EH (cell line): Measurements from ENCODE around the gene MPRIP.

ENCODE experiments used
- DNase-seq: peaks from one replicate; pipeline ENCODE4 v3.0.0-alpha.2; 2015; ENCODE audit warnings: low read depth

Gene MPRIP

DNA sequence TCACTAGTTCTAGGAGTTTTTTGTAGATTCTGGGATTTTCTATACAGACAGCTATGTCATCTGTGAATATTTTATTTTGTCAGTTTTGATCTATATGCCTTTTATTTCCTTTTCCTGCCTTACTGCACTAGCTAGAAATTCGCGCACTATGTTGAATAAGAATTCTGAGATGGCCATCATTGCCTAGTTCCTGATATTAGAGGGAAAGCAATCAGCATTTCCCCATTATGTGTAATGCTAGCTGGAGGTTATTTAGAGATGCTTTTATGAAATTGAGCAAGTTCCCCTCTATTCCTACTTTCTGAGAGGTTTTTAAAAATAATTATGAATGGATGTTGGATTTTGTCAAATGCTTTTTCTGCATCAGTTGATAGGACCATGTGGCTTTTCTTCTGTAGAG is 23.8 kb downstream of the MPRIP start:
- no peak for DNase-seq

DNA sequence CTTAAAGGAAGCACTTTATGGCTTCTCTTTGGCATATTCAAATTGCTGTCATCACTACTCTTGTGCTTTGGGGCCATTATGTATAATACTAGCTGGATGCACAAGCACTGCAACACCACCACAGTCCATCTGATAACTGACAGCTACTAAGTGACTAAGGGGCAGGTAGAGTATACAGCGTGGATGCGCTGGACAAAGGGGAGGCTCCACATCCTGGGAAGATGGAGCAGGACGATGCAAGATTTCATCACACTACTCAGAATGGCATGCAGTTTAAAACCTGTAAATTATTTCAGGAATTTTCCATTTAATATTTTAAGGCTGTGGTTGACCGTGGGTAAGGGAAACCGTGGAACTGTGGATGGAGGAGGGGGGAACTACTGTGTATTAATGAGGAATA is 25.0 kb downstream of the MPRIP start:
- peak; percentile 88 for DNase-seq

GRCh38 chr17:17069849-17070248 is 27.6 kb downstream of the MPRIP start:
- DNase-seq = no peak

DNA sequence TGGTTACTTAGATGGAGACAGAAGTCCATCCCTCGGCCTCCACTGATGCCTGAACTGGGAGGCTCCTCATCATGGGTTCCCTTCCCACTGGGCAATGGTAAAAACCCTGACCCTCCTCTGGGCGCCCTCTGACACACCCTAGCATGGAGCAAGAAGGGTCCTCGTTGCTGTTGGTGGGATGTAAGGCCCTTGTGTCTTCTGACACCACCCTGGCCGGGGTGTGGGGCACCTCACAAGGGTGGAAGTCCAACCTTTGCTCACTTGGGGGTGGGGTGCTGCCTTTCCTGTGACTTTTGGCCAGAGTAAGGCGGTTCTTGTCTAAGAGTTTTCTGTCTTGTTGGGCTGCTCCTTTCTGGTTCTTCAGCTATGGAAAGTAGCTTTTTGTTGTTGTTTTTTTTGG is 28.7 kb downstream of the MPRIP start:
- DNase-seq = no peak

DNA sequence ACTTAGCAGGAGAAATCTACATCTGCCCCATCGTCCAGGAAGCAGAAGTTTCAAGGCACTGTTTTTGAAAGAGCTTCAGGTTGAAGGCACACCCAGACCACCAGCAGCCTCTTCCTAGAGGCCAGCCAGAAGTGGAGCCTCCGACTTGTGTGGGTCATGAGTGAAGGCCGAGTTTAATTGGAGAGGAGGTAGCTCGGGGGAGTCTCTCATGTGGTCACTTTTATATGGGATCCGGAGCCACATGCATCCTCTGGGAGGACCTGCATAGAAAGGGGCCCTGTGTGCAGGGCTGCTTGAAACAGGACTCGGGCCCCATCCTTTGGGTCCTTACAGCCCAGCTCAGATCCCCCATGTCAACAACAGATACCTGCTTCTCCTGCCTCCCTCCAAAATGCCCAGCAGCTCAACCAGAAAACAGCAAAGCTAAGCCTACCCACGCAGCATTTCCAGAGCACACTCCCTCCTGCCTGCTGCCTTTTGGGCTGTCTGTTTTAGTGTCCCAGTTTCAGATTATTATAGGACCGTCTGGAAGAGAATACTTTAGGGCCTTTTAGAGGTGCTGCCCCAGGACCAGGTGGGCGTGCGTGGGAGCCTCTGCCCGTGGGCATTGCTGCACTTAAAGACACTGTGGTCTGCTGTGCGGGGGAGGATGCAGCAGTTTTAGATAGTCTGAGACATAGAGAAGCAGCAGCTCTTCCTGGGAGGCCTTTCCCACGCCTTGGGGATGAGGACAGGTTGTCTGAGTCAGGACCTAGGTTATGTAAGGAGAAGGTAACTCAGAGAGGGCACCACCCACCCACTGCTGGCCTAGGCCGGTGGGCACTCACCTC is 29.5 kb downstream of the MPRIP start:
- DNase-seq = peak; percentile 20

DNA sequence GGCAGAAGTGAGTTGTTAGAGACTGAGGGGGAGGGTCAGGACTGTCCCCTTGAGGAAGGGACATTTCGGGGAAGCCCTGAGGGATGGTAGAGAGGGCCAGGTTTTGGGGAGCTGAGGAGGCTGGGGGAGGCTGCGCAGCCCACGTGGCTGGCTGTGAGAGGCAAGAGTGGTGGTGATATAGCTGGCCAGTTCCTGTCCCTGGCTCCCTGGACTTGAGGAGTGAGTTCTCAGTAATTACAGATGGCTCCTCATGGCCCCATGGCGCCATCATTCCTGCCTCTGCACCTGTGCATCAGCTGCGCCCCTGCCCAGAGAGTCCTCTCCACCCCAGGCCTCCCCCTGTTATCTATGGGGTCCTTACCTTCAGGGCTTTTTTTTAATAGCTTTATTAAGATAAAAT is 30.3 kb downstream of the MPRIP start:
- DNase-seq = no peak

DNA sequence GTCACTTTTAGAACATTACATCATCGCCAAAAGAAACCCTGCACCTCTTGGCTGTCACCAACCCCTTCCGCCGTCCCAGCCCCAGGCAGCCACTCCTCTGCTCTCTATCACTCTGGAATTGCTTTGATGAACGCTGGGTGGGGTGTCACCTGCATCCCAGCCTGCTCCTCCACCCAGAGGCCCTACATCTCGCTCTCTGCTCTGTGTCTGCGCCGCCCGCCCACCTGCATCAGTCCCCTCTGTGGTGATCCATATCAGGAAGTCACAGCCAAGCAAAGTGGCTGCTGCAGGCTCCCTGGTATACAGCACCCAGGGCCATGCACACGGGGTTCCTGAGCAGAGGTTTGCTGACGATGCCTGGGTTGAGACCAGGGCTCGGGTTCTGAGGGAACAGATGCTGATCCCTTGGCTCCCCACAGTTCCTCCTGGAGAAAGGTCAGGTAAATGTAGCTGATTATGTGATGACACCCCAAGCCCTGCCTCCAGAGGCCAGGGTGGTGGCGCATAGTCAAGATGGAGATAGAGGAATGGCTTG is 30.8 kb downstream of the MPRIP start:
- no peak for DNase-seq

- DNase-seq = peak; percentile 46
Observed at GRCh38 chr17:17073581-17074403, 31.5 kb downstream of the MPRIP start.

DNA sequence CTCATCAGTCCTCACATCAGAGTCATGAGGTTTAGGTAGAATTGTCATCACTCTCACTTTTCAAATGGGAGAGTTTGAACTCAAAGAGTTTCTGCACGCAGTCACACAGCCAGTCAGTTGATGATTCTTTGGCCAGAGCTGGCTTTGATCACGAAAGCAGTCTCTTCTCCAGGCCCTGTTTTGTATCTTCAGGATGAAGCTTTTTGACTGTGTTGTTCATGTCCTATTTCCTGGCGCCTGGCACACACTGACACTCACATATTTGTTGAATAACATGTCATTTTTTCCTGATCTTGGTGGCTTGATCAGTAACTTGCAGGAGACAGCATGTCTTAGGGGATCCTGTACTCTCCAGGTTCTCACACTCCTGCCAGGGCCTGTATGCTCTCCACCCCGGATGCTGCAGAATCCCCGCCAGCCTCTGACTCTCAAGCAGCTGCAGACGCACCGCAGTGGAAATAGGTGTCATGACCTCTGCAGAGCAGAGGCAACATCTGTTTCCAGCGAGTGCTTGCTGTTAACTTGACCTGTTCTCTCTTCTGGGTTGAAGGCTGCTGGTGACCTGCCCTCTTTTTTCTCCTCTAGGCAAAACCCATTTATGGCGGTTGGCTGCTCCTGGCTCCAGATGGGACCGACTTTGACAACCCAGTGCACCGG is 33.0 kb downstream of the MPRIP start:
- peak; percentile 71 for DNase-seq

DNA sequence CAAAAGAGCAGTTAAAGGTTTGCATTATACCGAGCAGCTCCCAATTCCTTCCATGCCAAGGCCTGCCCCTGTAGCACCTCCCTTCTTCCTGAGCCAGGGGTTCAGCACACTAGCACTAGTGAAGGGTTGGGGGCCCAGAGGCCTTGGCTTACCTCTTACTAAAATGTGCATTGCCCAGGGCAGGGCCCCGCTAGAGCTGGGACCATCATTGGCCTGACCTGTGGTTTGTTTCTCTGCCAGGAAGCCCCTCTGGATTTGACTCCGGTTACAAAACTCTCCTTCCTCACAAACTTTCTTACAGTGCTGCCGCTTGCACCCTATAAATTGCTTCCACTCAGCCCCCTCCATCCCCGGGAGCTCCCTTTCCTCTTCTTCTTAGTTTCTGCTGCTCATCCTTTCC is 33.8 kb downstream of the MPRIP start:
- no peak for DNase-seq

DNA sequence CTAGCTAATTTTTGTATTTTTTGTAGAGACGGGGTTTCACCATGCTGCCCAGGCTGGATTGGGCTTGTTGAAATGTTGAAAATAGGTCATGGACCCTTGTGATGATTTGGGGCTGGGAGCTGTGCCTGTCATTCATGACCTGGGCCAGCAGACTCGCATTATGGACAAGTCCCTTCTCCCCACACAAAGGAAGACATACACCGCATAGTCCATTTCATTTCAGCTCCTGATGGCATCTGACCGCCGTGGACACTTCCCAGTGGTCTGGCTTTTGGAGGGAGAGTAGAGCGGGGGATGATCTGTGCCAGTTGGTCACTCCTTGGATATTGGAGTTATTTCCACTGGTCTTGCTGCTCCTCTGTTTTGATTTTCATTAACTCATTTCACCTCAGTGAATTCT is 34.8 kb downstream of the MPRIP start:
- no peak for DNase-seq

GRCh38 chr17:17077861-17078732 is 35.8 kb downstream of the MPRIP start:
- DNase-seq = no peak

- DNase-seq = no peak
Observed at GRCh38 chr17:17078832-17079231, 36.6 kb downstream of the MPRIP start.

DNA sequence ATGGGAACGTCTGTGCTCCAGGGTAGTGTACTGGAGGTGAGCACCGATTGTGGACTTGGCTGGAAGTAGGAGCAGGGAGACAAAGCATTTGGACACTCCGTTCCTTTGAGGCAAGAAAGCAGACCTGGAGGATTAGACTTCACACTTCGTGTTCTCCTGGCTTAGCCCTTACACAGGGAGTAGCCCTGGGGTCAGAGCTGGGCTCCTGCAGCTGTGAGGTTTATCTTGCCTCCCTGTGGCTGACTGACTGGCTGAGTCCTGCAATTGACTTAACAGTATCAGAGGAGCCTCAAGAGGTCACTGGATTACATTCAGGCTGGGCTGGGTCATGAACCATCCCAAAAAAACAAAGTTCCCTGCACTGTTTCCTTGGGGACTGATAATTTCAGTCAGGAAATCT is 37.1 kb downstream of the MPRIP start:
- DNase-seq = no peak

- DNase-seq = no peak
Observed at GRCh38 chr17:17079761-17080160, 37.5 kb downstream of the MPRIP start.

- DNase-seq = no peak
Observed at GRCh38 chr17:17080181-17080631, 37.9 kb downstream of the MPRIP start.

GRCh38 chr17:17080781-17081180 is 38.5 kb downstream of the MPRIP start:
- DNase-seq = no peak

DNA sequence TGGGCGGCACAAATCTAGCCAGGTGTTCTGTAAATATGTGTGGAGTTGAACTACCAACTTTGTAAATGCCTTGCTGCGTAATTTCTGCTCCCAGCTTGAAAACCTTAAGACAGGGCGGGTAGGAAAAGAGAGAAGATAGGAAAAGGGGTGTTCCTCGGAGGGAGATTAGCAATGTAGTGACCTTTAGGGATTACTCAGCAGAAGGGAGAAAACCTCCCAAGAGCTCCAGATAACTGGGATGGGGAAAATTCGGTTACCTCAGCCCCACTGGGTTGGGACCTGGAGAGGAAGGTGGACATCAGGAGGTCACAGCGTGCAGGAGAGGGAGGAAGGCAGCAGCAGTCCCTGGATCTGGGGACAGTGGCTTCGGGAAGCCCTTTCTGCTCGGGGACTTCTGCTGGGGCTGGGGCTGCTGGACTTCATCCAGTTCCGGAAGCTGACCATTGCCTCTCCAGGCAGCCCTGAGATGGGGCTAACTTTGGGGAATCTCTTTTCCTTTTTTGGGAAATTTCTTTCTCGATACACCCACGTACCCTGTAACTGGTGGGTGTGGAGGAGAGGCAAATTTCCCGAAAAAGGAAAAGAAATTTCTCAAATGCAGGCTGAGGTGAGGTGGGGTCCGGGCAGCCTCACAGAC is 39.2 kb downstream of the MPRIP start:
- no peak for DNase-seq

DNA sequence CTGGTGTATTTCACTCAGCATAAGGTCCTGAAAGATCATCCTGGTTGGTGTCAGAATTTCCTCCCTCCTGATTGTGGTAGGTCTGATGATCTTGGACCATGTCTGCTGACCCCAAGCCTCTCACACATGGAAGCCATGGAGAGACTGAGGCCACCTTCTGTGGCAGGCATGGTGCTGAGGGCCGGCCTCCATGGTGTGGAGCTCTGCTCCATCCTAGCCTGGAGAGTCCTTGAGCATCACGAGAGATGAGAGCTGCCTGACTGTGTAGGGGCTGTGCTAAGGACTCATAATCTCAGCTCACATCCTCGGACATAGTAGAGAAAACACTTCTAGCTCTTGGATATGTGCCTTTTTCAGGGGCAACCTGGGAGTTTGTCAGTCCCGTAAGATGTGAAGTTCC is 40.6 kb downstream of the MPRIP start:
- no peak for DNase-seq

GRCh38 chr17:17084317-17084835 is 42.1 kb downstream of the MPRIP start:
- no peak for DNase-seq

DNA sequence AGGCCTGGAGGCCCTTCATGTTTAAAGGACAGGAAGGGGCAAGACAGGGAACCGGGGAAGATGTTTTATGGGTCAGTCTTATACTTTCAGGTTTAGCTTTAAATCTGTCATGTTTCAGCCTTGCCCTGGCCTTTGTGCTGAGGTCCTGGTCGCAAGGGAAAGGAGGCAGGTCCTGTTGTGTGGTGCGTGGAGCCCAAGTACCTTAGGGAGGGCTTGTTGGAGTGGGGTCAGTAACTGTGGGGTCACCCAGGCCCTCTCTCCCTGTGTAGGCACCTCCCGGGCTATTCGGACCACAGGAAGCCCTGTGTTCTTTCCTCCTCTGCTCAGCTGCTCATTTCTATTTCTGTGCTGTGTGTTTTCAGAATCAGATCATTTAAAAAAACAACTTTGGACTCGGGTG is 42.7 kb downstream of the MPRIP start:
- DNase-seq = no peak
